KBM-7 (cell line): Measurements from ENCODE around the gene DRD2.
"Not testable (repeated sequence)": the region's sequence is repeated elsewhere in the genome, so short reads cannot be mapped to it uniquely, and the experiment has no call there.

ENCODE experiments used
- DNase-seq: peaks from one replicate; pipeline ENCODE4 v3.0.0-alpha.2; 2015
- in situ Hi-C: fragments of 300-500 bp; cut with MboI; formaldehyde crosslinking; loops from 2 replicates; pipeline ENCODE4 v1.14.3; 2020; ENCODE audit warnings: low sequenced_read_pairs, low pct_unique_long_range_greater_than_20kb, mixed read lengths

The DRD2 gene

GRCh38 chr11:113475160-113475761 lies at the start of gene DRD2:
TSS of gene DRD2 (minus strand) at chr11:113475398. CDS start at chr11:113424651, 50,747 bp downstream.
- in situ Hi-C loops, result no loop called here
- DNase-seq, result no peak

GRCh38 chr11:113523906-113524305 lies 48.7 kb upstream of the DRD2 start:
- DNase-seq, in situ Hi-C loops: not testable (repeated sequence)

- in situ Hi-C loops, result no loop called here
- no peak for DNase-seq
These were observed 46.7 kb upstream of the DRD2 start for GRCh38 chr11:113521737-113522517.

- in situ Hi-C loops, result no loop called here
These were observed 44.9 kb upstream of the DRD2 start for GRCh38 chr11:113519989-113520613.

GRCh38 chr11:113518716-113519495 lies 43.7 kb upstream of the DRD2 start:
- in situ Hi-C loops, result no loop called here
- DNase-seq, result no peak

More at GRCh38 chr11:113519989-113520613, 44.9 kb upstream of the DRD2 start:
- no peak for DNase-seq

GRCh38 chr11:113517361-113517760 lies 42.2 kb upstream of the DRD2 start:
- DNase-seq, result no peak
- in situ Hi-C loops, result no loop called here

- no peak for DNase-seq
- in situ Hi-C loops, result no loop called here
These were observed 39.7 kb upstream of the DRD2 start for GRCh38 chr11:113514856-113515255.

- in situ Hi-C loops, result no loop called here
- no peak for DNase-seq
These were observed 32.1 kb upstream of the DRD2 start for GRCh38 chr11:113507341-113507740.

GRCh38 chr11:113506893-113507292 lies 31.7 kb upstream of the DRD2 start:
- DNase-seq, result no peak
- in situ Hi-C loops, result no loop called here

- DNase-seq, result no peak
- in situ Hi-C loops, result no loop called here
These were observed 31.3 kb upstream of the DRD2 start for GRCh38 chr11:113506461-113506860.

- DNase-seq, result no peak
- in situ Hi-C loops, result no loop called here
These were observed 30.6 kb upstream of the DRD2 start for GRCh38 chr11:113505541-113506375.

- DNase-seq, result no peak
- in situ Hi-C loops, result no loop called here
These were observed 29.8 kb upstream of the DRD2 start for GRCh38 chr11:113505046-113505445.

GRCh38 chr11:113504586-113504985 lies 29.4 kb upstream of the DRD2 start:
- DNase-seq, result no peak
- in situ Hi-C loops, result no loop called here

GRCh38 chr11:113504071-113504470 lies 28.9 kb upstream of the DRD2 start:
- in situ Hi-C loops, result no loop called here
- DNase-seq, result no peak

- DNase-seq, result no peak
- in situ Hi-C loops, result no loop called here
These were observed 22.1 kb upstream of the DRD2 start for GRCh38 chr11:113497066-113497910.

GRCh38 chr11:113496026-113496651 lies 20.9 kb upstream of the DRD2 start:
- DNase-seq, result no peak
- in situ Hi-C loops, result no loop called here

- DNase-seq, result no peak
- in situ Hi-C loops, result no loop called here
These were observed 18.8 kb upstream of the DRD2 start for GRCh38 chr11:113494021-113494420.
